ENCODE measurements around the gene ATG16L2.
"Not testable (repeated sequence)": the region's sequence is repeated elsewhere in the genome, so short reads cannot be mapped to it uniquely, and the experiment has no call there.

ATG16L2 gene

GRCh38 chr11:72826191-72826941, 12.2 kb downstream of the ATG16L2 start:
- TF ChIP-seq CTCF (IDR thresholded peaks at IDR 0.05; ENCODE audit: control insufficient read depth, extremely low read depth, insufficient read depth): no peak
- no peak overlapping the region for H3K4me3 ChIP-seq (ENCODE audit: low read depth, low read length)
- no peak for DNase-seq (ENCODE audit: low read depth)

DNA sequence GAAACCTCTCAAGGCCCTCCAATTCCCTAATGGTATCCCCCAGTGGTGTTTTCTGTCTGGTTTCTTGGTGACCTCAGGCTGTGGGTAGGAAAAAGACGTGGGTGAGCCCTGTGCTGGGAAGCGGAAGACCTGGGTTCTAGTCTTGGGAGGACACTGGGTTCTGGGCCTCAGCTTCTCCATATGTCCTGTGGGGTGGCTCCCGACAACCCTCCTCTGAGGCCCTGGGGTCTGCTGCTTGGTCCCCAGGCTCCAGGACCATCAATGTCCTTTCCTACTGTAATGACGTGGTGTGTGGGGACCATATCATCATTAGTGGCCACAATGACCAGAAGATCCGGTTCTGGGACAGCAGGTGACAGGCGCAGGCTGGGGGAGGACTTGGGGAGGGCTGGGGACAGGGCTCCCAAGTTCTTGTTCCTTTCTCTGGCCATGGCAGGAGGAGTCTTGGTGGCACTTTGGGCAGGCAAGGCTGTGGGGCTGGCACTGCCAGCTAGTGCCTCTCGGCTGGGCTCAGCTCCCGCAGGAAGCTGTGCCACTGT, 12.8 kb downstream of the ATG16L2 start:
- DNase-seq (ENCODE audit: low read depth): no peak
- TF ChIP-seq CTCF (IDR thresholded peaks at IDR 0.05; ENCODE audit: control insufficient read depth, extremely low read depth, insufficient read depth): no peak
- H3K4me3 ChIP-seq (ENCODE audit: low read depth, low read length): no peak overlapping the region

- not testable (repeated sequence) for H3K4me3 ChIP-seq (ENCODE audit: low read depth, low read length); DNase-seq (ENCODE audit: low read depth)
Observed at GRCh38 chr11:72827656-72828055, 13.4 kb downstream of the ATG16L2 start.

DNA sequence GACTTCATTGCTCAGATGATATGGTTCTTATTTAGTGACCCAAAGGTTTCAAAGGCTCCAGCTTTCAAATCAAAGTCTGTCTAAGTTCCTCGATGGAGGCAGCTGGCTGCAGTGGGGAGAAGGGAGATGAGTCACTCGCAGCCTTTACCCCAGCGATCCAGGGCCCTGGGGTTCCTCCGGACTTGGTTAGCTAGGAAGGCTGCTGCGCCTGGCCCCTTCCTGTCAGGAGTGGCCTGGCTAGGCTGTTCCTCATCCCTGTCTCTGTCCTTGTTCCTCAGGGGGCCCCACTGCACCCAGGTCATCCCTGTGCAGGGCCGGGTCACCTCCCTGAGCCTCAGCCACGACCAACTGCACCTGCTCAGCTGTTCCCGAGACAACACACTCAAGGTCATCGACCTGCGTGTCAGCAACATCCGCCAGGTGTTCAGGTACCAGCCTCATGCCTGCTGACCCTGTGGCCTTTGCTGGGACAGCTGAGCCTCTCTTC, 13.9 kb downstream of the ATG16L2 start:
- no peak overlapping the region for H3K4me3 ChIP-seq (ENCODE audit: low read depth, low read length)
- no peak for DNase-seq (ENCODE audit: low read depth)
- no peak for TF ChIP-seq CTCF (IDR thresholded peaks at IDR 0.05; ENCODE audit: control insufficient read depth, extremely low read depth, insufficient read depth)

DNA sequence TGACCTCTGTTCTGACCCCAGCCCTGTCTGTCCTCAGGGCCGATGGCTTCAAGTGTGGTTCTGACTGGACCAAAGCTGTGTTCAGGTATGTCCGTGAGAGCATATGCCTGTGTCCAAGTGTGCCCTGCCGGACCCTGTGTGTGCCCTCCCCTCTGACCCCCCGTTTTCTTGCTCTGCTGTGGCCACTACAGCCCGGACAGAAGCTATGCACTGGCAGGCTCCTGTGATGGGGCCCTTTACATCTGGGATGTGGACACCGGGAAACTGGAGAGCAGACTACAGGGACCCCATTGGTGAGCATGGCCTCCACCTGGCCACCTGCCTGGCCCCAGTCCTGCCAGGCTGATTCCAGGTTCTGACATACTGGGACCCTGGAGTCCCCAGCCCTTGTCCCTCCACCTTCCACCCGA, 14.5 kb downstream of the ATG16L2 start:
- no peak for DNase-seq (ENCODE audit: low read depth)
- TF ChIP-seq CTCF (IDR thresholded peaks at IDR 0.05; ENCODE audit: control insufficient read depth, extremely low read depth, insufficient read depth): no peak
- H3K4me3 ChIP-seq (ENCODE audit: low read depth, low read length): no peak overlapping the region

- no peak overlapping the region for H3K4me3 ChIP-seq (ENCODE audit: low read depth, low read length)
- no peak for TF ChIP-seq CTCF (IDR thresholded peaks at IDR 0.05; ENCODE audit: control insufficient read depth, extremely low read depth, insufficient read depth)
Observed at GRCh38 chr11:72829178-72829577, 15.0 kb downstream of the ATG16L2 start.

GRCh38 chr11:72829884-72830533, 15.8 kb downstream of the ATG16L2 start:
- DNase-seq (ENCODE audit: low read depth): no peak
- TF ChIP-seq CTCF (IDR thresholded peaks at IDR 0.05; ENCODE audit: control insufficient read depth, extremely low read depth, insufficient read depth): no peak

More at GRCh38 chr11:72829178-72829577, 15.0 kb downstream of the ATG16L2 start:
- DNase-seq (ENCODE audit: low read depth): no peak

More at GRCh38 chr11:72829884-72830533, 15.8 kb downstream of the ATG16L2 start:
- no peak overlapping the region for H3K4me3 ChIP-seq (ENCODE audit: low read depth, low read length)
